Breast epithelium (tissue), 3 donors: ENCODE results near the gene PTOV1.

ENCODE experiments used
- CTCF ChIP-seq, 3 donors: fragments of 450-650 bp; IDR thresholded peaks; one replicate each; pipeline ENCODE4 v1.5.1; 2016 to 2017; ENCODE audit warnings: antibody characterized with exemption in 3 of 3, mild to moderate bottlenecking in 3 of 3, moderate library complexity in 3 of 3
- POLR2A ChIP-seq: fragments of 450-650 bp; IDR thresholded peaks from one replicate; pipeline ENCODE4 v1.6.1; 2016; ENCODE audit warnings: antibody characterized with exemption, mild to moderate bottlenecking, moderate library complexity

DNA sequence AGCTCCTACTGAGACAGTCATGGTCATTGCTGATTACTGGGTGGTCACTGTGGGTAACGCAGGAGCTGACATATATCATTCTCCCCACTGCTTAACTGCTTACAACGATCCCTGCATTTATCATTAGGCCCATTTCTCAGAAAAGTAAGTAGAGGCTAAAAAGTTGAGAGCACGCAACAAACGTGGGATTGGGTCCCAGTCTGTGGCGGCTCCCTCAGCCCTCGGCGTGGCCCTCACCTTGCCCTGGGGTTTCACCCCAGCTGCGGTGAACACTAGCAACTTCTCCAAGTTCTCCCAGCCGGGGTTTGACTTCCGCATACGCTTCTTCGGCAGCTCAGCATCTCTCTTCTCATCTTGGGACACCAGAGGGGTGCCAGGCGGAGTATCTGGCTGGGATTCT is 13.9 kb downstream of the PTOV1 start:
- no peak for TF ChIP-seq CTCF (IDR thresholded peaks at IDR 0.05)
- no peak for TF ChIP-seq POLR2A
